NCI-H345 treated with DMSO at 0.1 percent for 48 hours (cell line): ENCODE measurements around the gene ELMO1.

Source experiments
- DNase-seq: peaks from one replicate; lab custom pipeline; 2025; ENCODE audit not compliant: unreplicated experiment; lab: John Stamatoyannopoulos, UW

ELMO1 gene

DNA sequence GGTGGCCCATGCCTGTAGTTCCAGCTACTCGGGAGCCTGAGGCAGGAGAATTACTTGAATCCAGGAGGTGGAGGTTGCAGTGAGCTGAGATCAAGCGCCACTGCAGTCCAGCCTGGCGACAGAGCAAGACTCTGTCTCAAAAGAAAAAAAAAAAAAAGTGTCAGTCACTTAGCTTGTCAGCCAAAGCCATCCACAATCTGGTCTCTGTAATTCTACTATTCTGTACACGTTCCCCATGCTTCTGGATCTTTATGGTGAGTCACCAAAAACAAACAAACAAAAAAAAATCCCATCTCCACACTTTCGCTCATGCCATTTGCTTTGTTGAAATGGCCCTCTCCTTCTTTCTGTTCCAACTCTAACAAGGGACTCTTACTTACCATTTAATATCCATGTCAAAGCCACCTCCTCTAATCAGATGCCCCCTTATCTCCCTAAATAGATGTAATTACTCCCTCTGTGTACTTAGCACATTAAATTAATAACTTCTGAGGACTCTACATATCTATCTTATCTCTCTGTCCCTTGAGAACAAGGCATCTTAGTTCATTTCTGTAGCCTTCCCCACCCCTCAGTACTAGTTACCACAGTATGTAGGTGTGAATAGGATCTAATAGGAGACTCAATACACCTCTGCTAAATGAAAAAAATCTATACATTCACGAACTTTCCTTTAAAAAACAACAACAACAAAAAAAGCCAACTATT is 128.4 kb downstream of the ELMO1 start:
- DNase-seq = no peak

DNA sequence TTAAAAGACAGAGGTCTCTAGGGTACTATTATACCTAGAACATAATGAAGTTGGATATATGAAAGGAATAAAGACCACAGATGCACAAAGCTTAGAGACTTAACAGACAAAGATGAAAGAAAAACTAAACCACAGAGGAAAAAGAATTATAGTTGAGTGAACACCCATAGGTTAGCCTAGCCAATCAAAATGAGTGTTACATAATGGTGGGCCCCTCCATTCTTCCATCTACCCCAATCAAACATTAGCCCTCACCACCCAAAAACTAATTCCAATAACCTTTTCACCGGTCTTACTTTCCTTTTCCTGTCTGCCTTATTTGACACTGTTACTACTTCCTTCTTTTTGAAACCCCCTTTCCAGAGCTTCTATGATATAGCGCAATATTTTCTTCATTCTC is 130.1 kb downstream of the ELMO1 start:
- no peak for DNase-seq

DNA sequence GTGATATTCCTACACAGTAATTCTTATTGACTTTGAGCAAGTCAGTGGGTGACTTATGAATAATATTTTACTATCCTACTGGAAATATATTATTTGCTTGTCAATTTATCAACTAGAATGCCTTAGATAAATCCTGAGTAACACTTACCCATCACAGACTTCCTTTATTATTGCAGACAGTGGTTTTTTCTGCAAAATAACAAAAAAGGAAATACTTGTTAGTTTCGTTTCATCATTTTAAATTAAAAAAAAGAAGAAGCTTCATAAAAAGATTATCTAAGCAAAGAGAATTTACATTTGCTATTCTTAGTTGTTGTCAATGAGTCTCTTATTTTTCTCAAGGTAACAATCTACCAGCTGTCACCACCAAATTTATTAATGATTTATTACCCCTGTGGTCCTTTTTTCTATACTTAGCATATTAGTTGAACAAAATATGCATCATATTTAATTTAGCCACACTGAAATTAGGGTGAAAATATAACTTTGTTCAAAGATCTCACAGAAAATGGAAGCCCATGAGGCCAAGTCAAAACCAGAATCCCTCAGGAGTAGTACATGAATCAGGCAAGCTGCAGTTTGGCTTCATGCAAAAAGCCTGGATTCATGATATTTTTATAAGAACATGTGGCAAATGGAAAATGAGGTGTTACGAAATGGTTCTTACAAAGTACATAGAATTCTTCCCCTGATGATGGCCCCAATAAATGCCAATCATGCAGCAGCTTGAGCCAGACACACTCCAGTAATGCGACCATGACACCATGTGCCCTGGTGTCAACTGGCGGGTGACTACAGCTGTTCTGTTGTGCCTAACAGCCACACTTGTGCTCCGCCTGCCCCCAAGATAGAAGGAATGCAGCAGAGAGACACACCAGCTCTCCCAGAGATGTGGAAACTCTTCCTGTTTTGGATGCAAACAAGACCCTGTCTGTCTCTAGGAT is 132.6 kb downstream of the ELMO1 start:
- no peak for DNase-seq

DNA sequence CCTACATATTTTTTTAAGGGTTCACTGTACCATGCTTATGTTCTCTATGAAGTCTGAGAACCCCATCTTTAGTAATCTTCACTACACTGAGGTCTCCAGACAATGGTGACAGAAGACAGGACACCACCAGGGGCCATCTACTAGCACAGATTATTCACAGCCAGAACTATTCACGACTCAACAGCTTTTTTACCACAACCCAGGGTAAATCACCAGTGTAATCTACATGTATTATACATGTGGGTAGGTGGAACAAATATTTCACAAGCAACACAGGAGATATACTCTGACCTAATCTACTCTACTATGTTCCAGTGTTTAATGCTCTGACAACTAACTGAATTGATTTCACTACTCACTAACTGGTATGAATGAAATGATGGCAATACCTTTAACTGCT is 136.1 kb downstream of the ELMO1 start:
- DNase-seq = no peak

DNA sequence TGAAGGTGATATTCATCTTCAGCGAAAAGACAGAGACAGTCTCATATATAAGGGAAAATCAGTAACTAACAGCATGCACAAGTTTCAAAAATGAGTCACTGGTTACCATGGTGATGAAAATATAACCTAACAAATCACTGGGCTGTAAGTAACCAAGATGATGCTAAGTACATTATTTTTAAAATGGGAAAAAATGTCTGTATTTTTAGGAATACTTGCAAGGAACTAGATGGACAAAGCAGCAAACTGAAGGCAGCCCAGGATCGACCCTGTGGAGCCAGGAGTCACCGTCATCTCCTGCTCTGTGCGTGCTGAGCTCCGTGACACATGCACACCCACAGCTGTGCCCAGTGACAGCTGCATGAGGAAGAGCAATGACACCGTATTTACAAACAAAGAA is 137.3 kb downstream of the ELMO1 start:
- no peak for DNase-seq

DNA sequence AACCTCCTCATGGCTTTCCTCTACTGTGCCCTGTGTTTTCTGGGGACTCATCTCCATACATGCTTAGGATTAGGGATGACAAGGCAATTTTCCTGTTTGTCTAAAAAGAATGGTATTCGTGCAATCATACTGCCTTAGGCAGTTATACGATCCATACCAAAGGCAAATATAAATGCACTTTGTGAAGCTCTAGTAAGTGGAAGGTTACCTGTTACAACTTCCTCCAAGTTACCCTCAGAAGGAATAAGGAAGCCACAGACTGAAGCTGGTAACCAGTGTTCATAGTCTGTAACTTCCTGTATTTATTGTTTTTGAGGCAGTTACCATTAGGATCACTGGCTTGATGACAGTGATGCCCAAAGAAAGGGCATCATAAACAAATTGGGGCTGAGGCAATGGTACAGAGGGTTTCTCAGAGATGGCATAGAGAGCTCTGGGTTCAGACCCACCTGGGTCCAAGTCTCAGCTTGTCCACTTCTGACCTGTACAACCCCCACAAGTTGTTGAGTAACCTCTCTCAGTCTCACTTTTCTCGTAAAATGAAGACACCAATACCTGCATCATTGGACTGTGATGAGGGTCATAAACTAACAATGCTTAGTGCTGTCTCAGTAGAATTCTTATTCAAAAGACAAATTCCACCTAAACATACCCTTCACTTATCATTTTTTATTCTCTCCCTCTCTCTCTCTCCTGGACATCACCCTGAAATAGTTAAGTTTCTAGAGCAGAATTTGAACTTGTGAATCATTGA is 138.2 kb downstream of the ELMO1 start:
- DNase-seq = no peak

DNA sequence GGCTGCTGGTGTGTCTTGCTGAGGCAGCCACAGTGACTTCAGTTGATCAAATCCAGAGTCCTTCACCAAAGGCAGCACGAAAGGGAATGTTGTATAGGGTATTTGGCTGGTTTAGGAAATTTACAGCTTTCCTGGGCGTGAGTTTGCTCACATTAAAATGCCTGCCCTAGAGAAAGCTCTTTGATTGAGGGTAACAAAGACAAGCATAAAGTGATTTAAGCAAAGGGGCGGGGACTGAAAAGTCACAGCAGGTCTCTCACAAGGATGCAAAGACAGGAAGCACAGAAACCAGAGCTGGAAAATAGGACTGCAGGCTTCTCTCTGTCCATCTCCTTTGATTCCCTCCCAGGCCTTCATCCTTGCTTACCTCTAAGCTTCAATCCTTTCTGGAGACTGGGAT is 139.2 kb downstream of the ELMO1 start:
- DNase-seq = no peak

DNA sequence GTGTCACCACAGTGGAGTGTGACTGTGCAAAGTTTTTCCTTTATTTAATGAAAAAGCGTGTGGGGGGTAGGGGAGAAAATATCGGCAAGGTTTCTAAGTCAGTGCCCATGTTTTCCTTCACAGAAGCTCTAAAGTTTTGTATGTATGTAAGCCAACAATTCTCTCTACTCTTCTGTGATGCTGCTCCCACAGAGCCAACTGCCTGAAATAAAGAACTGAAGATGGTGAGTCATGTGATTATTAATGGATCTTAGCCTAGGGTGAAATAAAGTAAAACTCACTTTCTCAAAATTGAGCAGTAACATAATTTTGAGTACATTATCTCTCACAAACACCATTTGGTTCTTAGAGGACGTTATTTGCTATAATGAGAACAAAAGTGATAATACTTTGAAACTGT is 143.7 kb downstream of the ELMO1 start:
- DNase-seq = no peak

DNA sequence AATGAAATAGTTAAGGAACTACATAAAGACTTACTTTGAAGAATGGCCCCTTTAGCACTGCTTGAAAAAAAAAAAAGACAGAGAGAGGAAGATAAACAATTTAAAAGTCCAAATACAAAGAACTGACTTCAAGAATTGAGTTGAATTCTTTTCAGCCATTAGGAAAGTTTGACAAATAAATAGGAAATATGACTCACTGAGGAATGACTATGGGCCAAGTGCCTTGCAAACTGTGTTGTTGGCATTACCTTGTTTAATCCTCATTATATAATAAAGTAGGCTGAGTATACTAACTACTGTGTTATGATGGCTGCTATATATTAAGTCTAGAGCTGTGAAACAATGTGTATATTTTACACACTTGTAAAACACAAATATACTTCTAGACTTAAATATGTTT is 151.1 kb downstream of the ELMO1 start:
- no peak for DNase-seq

DNA sequence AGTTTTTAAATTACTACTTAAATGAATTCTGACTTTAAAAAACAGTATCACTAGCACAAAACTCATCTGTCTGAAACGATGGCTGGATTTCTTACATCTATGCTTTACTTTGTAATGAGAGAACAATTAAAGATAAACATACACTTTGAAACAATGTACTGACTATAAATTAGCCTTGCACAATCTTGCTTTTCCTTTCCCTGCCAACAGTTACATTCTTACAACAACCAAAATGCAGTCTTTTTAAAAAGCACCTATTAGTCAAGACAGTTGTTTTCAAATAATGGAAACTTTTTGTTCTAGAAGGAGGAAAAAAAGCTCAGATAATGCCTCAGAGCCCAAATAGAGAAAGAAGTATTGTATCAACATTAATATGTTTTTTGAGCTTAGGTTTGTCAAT is 153.3 kb downstream of the ELMO1 start:
- no peak for DNase-seq

DNA sequence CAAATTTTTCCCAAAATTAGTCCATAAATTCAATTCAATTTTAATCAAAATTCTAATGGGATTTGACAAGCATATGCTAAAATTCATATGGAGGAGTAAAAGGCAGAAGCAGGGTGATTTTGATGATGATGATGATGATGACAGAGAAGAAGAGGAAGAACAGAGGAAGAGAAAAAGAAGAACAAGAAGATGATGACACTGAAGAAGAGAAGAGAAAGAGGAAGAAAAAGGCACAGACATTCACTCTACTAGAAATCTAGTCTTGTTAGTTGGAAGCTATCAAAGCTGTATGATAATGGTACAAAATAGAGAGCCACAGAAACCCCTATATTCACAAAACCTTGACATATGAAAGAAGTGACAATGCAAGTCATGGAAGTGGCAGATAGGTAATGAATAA is 157.9 kb downstream of the ELMO1 start:
- no peak for DNase-seq

DNA sequence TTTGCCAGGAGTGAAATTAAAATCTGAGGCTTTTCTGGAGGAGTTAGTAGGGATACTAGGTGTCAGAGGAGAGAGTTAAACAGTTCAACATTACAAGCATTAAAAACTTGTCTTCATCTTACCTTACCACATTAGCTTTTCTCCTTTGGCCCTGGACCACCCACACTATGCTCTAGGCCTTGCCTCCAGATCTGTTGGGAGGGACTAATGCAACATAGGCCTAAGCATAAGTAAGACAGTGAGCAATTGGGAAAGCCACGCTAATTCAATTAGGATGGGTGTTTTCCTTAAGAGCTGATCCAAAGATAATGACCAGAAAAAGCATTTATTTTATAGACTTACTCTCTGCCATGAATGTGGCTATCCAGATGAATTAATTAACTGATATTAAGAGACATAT is 158.9 kb downstream of the ELMO1 start:
- no peak for DNase-seq

DNA sequence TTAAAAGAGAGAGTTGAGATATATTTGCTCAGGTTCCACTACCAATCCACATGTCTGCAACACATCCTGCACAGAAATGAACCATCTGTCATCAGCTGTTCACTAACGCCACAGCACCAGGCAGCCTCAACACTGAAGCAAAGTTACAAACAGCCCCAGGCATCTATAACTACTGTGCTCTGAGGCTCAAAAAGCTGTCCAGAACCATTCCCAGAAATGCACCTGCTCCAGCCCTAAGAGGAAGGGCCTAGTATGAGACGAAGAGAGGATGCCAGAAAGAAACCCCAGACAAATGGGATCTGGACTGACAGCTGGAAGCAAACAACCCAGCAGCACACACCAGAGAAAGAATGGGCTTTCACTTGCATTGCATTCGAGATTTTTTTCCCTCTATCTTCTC is 159.3 kb downstream of the ELMO1 start:
- DNase-seq = no peak

DNA sequence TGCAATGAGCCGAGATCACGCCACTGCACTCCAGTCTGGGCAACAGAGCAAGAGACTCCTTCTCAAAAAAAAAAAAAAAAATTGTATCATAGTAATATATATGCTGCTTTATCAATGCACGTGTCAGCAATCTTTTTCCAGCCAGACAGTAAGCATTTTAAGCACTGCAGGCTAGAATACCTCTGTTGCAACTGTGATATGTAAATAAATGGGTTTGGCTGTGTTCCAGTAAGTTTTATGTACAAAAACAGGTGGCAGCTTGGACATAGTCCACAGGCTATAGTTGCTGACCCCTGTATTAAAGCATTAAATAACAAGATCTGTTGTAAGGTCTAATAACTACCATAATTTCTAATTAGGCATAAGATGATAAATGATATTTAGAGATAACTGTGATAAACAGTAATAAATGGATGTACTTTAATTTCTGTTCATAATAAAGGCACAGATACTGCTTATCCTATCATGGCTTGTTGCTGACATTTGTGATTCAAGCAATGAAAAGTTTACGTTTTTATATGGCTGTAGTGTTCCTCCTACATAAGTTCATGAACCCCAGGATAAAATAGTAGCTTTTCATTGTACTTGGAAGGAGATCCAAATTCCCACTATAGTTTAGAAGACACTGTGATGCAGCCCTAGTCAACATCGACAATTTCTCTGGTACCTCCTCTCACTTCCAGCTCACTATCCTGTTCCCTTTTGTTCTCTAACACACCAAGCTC is 161.4 kb downstream of the ELMO1 start:
- DNase-seq = peak; percentile 64

DNA sequence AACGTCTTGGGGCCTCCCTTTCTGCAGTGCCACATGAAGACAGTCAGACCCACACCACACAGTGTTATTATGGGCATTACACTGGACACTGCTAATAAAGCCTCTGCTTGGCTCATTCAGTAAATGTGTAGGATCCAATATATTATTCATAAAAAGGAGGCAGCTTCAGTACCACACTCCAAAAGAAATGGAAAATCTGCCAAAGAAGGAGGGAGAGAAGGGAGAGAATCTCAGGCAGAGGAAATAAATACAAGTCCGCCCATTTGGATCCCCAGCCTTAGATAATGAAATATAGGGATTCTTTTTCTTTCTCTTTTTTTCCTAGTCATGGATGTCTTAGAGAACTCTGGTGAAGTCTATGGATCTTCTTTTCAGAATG is 162.2 kb downstream of the ELMO1 start:
- no peak for DNase-seq

DNA sequence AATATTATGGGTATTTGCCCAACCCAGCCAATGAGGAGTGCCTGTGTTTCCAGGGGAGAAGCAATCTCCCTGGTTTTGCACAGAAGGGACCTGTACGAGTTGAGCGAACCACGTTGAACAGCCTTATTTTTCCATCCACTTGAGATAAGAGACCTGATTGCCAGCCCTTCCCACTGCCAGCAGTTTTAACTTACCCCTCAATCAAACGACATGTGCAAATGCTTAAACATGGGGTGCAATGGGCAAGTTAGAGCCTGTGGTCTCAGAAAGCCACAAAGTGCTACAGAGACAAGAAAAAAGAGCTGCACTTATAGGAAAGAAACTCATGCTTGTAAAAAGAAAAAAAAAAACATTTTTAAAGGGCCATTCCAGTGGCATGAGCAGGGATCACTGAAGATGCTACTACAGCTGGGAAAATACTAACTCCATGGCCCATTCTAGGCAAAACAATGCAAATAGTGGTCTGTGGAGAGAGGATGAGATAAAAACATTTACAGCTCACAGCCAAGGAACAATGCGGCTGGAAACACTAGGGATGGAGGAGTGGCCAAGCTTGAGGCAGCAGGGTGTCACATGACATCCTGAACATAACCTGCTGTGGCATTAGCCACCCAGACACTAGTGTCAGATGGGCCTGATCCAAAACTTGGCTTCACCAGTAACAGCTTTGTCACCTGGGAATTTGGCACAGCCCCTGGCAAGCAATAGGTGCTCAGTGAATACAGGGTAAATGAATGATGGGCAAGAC is 162.8 kb downstream of the ELMO1 start:
- no peak for DNase-seq

DNA sequence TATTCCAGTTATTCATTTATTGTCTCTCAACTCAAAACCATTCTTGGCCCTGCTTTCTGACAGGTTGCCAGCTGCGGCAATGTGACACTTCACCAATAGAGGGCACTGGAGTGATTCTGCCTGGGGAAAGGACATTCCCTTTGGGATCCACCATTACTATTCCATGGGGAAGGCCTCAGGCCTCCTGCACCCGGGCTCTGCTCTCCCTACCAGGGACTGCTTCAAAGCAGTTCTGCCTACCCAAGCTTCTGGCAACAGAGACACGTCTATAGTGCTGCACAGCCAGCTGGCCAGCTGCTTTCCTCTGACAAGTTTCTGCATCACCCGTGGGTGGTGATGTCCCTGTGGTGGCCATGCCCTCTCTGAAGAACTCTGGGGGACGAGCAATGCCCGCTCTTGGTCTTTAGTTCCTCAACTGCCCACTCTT is 163.8 kb downstream of the ELMO1 start:
- DNase-seq = peak; percentile 19

DNA sequence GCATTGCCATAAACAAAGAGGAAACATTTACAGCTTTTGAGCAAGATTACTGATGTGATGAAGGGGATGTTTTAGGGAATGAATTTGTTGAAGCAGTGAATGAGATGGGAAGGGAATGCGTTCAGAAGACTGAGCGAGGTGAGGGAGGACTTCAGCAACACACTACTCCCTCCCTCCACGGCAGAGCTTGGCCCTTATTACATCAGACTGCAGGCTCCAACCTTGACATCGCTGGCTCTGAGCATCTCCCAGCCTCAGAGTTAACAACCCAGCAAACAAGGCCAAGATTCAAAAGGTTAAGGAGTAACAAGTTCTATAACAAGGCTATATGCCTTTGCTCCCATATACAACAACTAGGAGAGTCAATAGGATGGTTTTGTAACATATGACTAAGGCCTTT is 164.4 kb downstream of the ELMO1 start:
- no peak for DNase-seq

DNA sequence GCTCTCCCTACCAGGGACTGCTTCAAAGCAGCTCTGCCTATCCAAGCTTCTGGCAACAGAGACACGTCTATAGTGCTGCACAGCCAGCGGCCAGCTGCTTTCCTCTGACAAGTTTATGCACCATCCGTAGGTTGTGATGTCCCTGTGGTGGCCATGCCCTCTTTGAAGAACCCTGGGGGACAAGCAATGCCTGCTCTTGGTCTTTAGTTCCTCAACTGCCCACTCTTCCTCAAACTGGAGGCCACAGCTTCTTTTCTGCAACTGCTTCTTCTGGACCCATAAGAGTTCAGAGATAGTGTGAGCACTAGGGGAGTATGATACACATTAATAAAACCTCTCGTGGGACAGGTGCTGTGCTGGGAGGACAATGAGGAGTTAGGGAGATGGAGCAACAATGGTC is 164.9 kb downstream of the ELMO1 start:
- DNase-seq = no peak

DNA sequence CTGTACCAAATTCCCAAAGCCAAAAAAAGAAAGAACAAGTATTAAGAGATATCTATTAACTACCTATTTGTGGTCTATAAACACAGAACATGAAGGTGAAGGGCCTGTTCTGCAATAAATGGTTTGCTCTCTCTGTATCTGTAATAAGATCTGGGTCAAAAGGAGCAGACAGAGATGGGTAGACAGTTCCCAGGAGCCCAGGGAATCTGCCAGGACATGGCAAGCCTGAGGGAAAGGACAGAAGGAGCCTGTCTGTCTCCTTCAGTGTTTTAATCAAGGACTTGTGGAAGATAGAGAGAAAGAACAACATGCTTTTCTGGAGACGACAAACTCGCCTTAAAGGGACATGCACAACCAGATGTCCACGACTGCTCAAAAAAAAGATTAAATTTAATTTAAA is 165.7 kb downstream of the ELMO1 start:
- no peak for DNase-seq

DNA sequence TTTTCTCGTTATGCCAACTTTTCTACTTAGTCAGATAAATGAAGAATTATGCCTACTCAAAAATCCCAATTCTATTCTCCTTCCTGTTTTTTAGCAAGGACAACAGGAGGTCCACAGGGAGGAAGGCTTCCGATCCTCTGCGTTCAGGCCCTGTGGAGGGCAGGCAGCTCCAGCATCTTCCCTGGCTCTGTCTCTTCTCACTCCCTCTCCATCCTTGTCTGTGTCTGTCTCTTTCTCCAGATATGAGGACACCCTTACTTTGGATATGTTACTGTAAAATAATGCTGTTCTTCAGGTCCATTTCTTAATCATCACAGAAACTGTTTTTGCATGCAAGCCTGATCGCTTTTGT is 166.6 kb downstream of the ELMO1 start:
- DNase-seq = no peak
